Stomach (tissue), 4 donors: ENCODE results near the gene KAT7.

Experiments used
- CTCF ChIP-seq, 7 experiments: fragments of 450-650 bp in 4 of 7; fragments of 200-600 bp in 3 of 7; sonication (generic) in 3 of 7; IDR thresholded peaks; one replicate each; pipeline ENCODE4 v1.5.1; 2016 to 2019; ENCODE audit warnings: antibody characterized with exemption in 7 of 7, control low read depth in 2 of 7, mild to moderate bottlenecking in 1 of 7
- POLR2A ChIP-seq, 4 donors: fragments of 450-650 bp; IDR thresholded peaks; one replicate each; pipeline ENCODE4 v1.6.1; 2016; ENCODE audit warnings: antibody characterized with exemption in 4 of 4, control low read depth in 2 of 4, mild to moderate bottlenecking in 1 of 4, moderate library complexity in 1 of 4
- POLR2AphosphoS5 ChIP-seq, 3 donors: sonication (generic); formaldehyde crosslinking; IDR thresholded peaks; one replicate each; pipeline ENCODE4 v1.6.1; 2016; ENCODE audit warnings: antibody characterized with exemption in 3 of 3

DNA sequence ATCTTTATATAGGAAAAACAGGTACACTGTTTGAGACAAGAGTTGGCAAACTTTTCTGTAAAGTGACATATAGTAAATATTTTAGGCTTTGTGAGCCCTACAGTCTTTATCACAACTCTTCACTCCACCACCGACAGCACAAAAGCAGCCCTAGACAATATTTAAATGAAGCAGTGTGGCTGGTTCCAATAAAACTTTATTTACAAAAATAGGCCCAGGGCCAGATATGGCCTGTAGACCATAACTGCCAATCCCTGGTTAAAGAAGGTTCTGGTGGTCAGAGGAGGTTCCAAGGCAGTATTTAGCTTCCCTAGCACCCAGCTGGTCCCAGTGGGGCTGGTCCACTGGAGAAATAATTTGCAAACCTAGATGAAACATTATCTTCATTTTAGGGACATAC is 28.2 kb upstream of the KAT7 start:
- no peak for TF ChIP-seq CTCF (IDR thresholded peaks at IDR 0.05)
- no peak for TF ChIP-seq POLR2AphosphoS5 (IDR thresholded peaks at IDR 0.05)
- TF ChIP-seq POLR2A (IDR thresholded peaks at IDR 0.05), result no peak
